HG03280 (cell line): ENCODE results near the gene CYP1A2.

Experiments used
- ATAC-seq: cut with Tn5 transposase; IDR thresholded peaks from one replicate; pipeline ENCODE4 v1.9.1; 2021; ENCODE audit warnings: mild to moderate bottlenecking, moderate library complexity; ENCODE audit not compliant: unreplicated experiment

The CYP1A2 gene

DNA sequence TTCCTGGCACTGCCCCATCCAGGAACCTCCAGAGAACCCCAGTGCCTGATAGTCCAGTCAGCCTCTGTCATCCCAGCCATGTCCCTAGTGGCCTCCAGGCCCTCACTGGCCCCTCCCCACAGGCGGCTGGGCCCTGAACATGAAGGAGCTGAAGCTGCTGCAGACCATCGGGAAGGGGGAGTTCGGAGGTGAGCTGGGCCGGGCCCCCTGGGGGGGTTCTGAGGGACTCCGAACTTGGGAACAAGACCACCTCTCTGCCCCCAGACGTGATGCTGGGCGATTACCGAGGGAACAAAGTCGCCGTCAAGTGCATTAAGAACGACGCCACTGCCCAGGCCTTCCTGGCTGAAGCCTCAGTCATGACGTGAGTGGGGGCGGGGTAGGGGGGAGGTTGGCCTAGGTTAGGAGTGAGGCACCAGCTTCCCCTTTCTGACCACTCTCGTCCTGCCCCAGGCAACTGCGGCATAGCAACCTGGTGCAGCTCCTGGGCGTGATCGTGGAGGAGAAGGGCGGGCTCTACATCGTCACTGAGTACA, 52.0 kb downstream of the CYP1A2 start:
- ATAC-seq: no peak

DNA sequence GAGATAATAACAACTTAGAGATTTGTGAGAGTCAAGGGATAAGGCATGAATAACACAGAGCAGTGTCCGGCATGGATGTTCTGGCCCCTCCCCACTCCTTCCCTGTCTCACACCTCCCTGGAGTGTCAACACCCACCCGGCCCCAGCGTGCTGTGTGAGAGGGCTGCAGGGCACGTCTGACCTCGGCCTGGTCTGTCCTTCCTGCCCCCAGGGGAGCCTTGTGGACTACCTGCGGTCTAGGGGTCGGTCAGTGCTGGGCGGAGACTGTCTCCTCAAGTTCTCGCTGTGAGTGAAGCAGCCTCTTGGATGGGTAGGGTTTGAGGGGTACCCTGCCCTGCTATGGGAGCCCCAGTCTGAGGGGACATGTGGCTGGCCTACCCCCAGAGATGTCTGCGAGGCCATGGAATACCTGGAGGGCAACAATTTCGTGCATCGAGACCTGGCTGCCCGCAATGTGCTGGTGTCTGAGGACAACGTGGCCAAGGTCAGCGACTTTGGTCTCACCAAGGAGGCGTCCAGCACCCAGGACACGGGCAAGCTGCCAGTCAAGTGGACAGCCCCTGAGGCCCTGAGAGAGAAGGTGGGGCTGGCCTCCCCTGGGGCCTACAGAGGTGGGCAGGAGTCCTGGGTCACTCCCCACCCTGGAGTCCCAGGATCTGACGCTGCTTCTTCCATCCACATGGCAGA, 52.8 kb downstream of the CYP1A2 start:
- ATAC-seq: no peak

DNA sequence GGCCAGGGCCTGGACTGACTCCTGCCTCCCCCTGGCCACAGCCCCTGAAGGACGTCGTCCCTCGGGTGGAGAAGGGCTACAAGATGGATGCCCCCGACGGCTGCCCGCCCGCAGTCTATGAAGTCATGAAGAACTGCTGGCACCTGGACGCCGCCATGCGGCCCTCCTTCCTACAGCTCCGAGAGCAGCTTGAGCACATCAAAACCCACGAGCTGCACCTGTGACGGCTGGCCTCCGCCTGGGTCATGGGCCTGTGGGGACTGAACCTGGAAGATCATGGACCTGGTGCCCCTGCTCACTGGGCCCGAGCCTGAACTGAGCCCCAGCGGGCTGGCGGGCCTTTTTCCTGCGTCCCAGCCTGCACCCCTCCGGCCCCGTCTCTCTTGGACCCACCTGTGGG, 53.6 kb downstream of the CYP1A2 start:
- ATAC-seq: no peak

DNA sequence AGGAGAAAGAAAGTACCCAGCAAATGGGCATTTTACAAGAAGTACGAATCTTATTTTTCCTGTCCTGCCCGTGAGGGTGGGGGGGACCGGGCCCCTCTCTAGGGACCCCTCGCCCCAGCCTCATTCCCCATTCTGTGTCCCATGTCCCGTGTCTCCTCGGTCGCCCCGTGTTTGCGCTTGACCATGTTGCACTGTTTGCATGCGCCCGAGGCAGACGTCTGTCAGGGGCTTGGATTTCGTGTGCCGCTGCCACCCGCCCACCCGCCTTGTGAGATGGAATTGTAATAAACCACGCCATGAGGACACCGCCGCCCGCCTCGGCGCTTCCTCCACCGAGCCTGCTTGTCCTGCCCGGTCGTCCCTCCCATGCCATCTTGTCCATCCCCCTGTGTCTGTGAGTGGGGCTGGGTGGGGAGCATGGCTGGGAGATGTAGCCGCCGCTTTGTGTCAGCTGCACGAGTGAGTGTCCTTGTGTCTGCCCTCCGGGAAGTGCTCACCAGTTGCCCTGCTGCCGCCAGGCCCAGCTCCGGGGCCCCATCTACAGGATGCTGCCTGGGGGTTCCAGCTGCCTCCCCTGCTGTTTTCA, 54.3 kb downstream of the CYP1A2 start:
- no peak for ATAC-seq

DNA sequence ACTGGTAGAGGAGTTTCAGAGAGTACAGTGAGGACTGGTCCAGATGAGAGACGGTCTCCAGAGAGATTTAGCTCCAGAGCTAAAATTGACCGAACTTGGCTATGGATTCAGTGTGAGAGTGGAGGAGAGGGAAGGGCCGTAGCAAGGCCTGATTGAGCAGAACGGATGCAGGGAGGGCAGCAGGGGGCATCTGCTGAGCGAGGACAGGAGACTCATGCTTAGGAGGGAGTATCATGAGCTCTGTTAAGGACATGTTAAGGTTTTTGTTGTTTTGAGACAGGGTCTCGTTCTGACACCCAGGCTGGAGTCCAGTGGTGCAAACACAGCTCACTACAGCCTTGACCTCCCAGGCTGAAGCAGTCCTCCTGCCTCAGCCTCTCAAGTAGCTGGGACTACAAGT, 56.3 kb downstream of the CYP1A2 start:
- ATAC-seq: no peak
